ENCODE results near the gene PTPRN2.

Gene PTPRN2

GRCh38 chr7:157637216-157637949 lies 950.2 kb downstream of the PTPRN2 start:
- in situ Hi-C loops (cut with MboI; ENCODE audit: low sequenced_read_pairs, unreplicated experiment): no loop called here
- no peak for TF ChIP-seq CTCF (IDR thresholded peaks at IDR 0.05; ENCODE audit: borderline replicate concordance, control extremely low read depth, extremely low read depth, insufficient read depth, missing control alignments)
- DNase-seq (ENCODE audit: low spot score): no peak

DNA sequence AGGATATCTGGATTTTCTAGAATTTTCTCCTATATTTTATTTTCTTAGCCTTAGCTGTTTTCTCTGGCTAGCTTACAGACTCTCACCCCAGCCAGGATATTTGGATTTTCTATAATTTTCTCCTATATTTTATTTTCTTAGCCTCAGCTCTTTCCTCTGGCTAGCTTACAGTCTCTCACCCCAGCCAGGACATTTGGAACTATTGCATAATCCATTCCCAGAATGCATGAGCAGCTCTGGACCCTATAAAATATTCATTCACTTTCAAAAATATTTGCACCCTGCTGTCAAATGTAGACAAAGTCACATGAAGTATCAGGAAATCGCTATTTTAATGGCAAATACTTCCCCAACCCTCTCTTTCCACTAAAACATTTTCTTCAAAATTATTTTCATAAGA lies 952.0 kb downstream of the PTPRN2 start:
- TF ChIP-seq CTCF (IDR thresholded peaks at IDR 0.05; ENCODE audit: borderline replicate concordance, control extremely low read depth, extremely low read depth, insufficient read depth, missing control alignments): no peak
- no peak for DNase-seq (ENCODE audit: low spot score)
- in situ Hi-C loops (cut with MboI; ENCODE audit: low sequenced_read_pairs, unreplicated experiment): no loop called here

DNA sequence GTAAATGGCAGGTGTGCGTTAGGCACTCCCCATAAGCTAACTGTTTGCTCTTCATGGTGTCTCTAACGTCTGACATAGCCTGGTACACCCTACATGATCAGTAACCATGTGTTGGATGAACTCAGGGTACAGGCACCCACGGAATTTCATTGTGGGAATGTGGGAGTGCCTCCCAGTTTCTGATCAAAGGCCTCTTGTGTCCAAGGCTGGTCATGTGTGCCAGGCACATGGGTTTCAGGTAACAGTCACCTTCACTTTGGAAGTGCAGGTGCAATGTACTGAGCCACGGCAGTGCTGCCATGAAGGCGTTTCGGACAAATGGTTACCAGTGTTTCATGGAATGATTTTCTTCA lies 952.5 kb downstream of the PTPRN2 start:
- DNase-seq (ENCODE audit: low spot score): no peak
- TF ChIP-seq CTCF (IDR thresholded peaks at IDR 0.05; ENCODE audit: borderline replicate concordance, control extremely low read depth, extremely low read depth, insufficient read depth, missing control alignments): no peak
- in situ Hi-C loops (cut with MboI; ENCODE audit: low sequenced_read_pairs, unreplicated experiment): no loop called here

DNA sequence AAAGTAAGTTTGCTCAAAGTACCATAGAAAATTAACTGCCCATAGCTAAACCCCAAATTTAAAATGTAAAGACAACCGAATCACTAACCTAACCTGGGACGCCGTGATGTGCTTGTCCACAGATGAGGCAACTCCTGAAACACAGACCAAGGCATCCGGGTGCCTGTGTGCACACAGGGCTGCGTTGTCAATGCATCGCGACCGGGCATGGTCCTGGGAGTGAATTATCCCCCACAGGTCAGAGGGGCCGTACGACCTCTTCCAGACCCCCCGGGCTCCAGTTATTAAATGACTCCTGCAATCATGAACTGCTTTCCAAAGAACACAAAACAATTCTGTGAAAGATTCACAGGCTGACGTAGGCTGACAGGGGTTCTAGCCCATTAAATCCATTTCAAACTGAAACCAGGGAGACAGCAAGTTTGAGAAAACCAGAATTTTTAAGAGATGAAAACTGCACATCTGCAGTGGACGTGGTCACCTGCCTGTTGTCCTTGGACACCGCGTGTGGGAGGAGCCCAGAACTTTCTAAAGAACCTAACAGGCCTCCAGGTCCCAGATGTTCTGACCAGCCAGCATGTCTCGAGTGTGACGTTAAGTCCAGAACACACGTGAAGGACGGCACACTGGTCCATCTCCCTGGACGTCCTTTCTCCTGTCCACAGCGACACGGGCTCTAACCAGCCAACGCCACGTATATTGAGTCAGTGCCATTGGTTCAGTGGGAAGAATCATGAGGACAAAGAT lies 953.0 kb downstream of the PTPRN2 start:
- in situ Hi-C loops (cut with MboI; ENCODE audit: low sequenced_read_pairs, unreplicated experiment): no loop called here
- TF ChIP-seq CTCF (IDR thresholded peaks at IDR 0.05; ENCODE audit: borderline replicate concordance, control extremely low read depth, extremely low read depth, insufficient read depth, missing control alignments): no peak
- no peak for DNase-seq (ENCODE audit: low spot score)

DNA sequence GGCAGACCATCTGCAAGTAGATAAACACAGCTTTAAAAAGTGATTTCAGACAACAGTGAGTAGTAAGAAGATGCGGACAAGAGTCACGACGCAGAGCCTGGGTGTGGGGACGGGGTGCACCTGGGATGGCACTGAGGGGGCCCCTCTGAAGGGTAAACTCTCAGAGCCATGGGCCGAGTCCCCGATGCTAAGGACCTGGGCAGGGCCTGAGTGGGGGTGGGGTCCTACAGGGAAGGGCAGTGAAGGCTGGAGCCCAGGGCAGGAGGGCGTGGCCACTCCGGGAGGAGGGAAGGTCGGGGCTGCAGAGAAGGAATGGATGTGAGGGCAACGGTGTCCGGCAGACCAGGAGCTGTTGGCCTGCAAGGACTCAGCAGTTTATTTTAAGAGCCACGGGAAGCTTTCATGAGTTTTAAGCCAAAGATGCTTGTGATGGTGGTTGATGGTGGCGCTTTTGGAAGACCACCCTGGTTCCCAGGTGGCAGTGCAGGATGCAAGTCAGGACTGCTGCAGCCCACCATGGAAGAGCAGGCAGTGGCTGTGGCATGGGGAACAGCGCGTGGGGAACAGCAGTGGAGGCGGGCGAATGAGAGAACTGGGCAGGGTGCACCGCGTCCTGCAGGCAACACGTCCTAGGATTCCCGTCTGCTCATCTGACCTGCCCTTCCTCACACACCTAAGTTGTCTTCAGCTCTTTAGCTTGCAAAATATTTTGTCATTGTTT lies 954.0 kb downstream of the PTPRN2 start:
- in situ Hi-C loops (cut with MboI; ENCODE audit: low sequenced_read_pairs, unreplicated experiment): no loop called here
- TF ChIP-seq CTCF (IDR thresholded peaks at IDR 0.05; ENCODE audit: borderline replicate concordance, control extremely low read depth, extremely low read depth, insufficient read depth, missing control alignments): no peak
- no peak for DNase-seq (ENCODE audit: low spot score)

GRCh38 chr7:157630301-157630853 lies 957.2 kb downstream of the PTPRN2 start:
- TF ChIP-seq CTCF (IDR thresholded peaks at IDR 0.05; ENCODE audit: borderline replicate concordance, control extremely low read depth, extremely low read depth, insufficient read depth, missing control alignments): no peak
- DNase-seq (ENCODE audit: low spot score): no peak
- in situ Hi-C loops (cut with MboI; ENCODE audit: low sequenced_read_pairs, unreplicated experiment): no loop called here
